Activated T-cell treated with anti-CD3 and anti-CD28 coated beads, Interleukin-2, amount 50 U/mL, for 72 hours (primary cell): ENCODE results near the gene CEP126. TPM values are rescaled to one million over a fixed set of nuclear protein-coding genes. Genes with fewer than 3 reads are reported as not detected.
"Not testable (repeated sequence)": the region's sequence is repeated elsewhere in the genome, so short reads cannot be mapped to it uniquely, and the experiment has no call there.

Source experiments
- ATAC-seq, 2 donors: fragments of 150-1000 bp; cut with Tn5 transposase; replicated peaks in 1 of 2; 2 replicates each; pipeline ENCODE4 v1.10.0; 2021; ENCODE audit warnings: moderate library complexity in 2 of 2, mild to moderate bottlenecking in 1 of 2
- DNase-seq, 2 donors: peaks; one replicate each; pipeline ENCODE4 v3.0.0; 2021 to 2022; ENCODE audit warnings: mixed read lengths in 1 of 2
- H3K27ac Mint-ChIP-seq: one replicate; pipeline ENCODE4 v1.8.0; 2022; ENCODE audit warnings: mild to moderate bottlenecking, moderate library complexity, mixed read lengths
- H3K27me3 Mint-ChIP-seq: one replicate; pipeline ENCODE4 v1.8.0; 2022; ENCODE audit warnings: low read depth, mixed read lengths
- H3K36me3 Mint-ChIP-seq, 2 donors: one replicate each; pipeline ENCODE4 v1.8.0; 2022; ENCODE audit warnings: mixed read lengths in 2 of 2, mild to moderate bottlenecking in 1 of 2; ENCODE audit not compliant: insufficient read depth in 2 of 2
- H3K4me1 Mint-ChIP-seq: one replicate; pipeline ENCODE4 v1.8.0; 2022; ENCODE audit warnings: low read depth, mixed read lengths
- H3K4me3 Mint-ChIP-seq, 2 donors: one replicate each; pipeline ENCODE4 v1.8.0; 2022; ENCODE audit warnings: mild to moderate bottlenecking in 2 of 2, mixed read lengths in 2 of 2, moderate library complexity in 2 of 2
- H3K9me3 Mint-ChIP-seq, 2 donors: one replicate each; pipeline ENCODE4 v1.8.0; 2022; ENCODE audit warnings: mixed read lengths in 2 of 2
- total RNA-seq, 2 donors: library from RNA; stranded (reverse); gene quantifications; one replicate each; pipeline ENCODE4 v1.2.3, GENCODE V29; 2022

The CEP126 gene
- total RNA-seq, 2 donors from 2014 or later, result 1.8 to 2.0 TPM

DNA sequence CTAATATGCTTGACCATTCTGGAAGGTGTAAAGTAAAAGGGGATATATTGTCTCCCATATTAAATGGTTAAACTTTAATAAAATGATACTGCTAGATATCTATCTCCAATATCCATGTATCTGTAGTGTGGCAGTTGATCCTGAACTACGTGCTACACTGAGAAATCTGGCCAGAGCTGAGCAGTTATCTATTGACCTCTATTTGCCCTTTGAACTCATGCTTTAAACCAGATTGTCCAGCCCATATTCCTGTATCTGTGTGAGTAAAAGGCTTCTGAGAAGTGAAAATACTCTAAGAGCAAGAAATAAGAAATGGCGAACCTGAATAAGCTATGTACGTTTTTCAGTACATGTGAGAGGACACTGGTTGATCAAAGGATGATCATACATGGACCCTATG is 40.5 kb downstream of the CEP126 start:
- Mint-ChIP-seq H3K4me3 (no peak overlapping the region), H3K9me3 (peaks cover 0 to 2% of the 10 kb centered on the region in 2 donors), H3K27me3 (no peaks in the 10 kb centered on the region), H3K36me3 (peaks cover 2 to 3% of the 10 kb centered on the region in 2 donors), H3K27ac (no peak overlapping the region), H3K4me1 (no peaks in the 10 kb centered on the region)
- ATAC-seq, result no peak
- DNase-seq, result no peak

- no peak overlapping the region for H3K27ac Mint-ChIP-seq
- H3K4me3 Mint-ChIP-seq, result no peak overlapping the region
- no peaks in the 10 kb centered on the region for H3K4me1 Mint-ChIP-seq
- peaks cover 2 to 3% of the 10 kb centered on the region in 2 donors for H3K36me3 Mint-ChIP-seq
- H3K9me3 Mint-ChIP-seq, result peaks cover 0 to 2% of the 10 kb centered on the region in 2 donors
- DNase-seq (no peak), ATAC-seq (no peak)
- no peaks in the 10 kb centered on the region for H3K27me3 Mint-ChIP-seq
These were observed 40.9 kb downstream of the CEP126 start for GRCh38 chr11:101955701-101956100.

GRCh38 chr11:101960231-101960630 is 45.4 kb downstream of the CEP126 start:
- ATAC-seq, result no peak
- Mint-ChIP-seq H3K27me3 (no peaks in the 10 kb centered on the region), H3K9me3 (peaks cover 0 to 2% of the 10 kb centered on the region in 2 donors), H3K4me1 (no peaks in the 10 kb centered on the region), H3K36me3 (peaks cover 2 to 3% of the 10 kb centered on the region in 2 donors), H3K27ac (no peak overlapping the region), H3K4me3 (no peak overlapping the region)
- no peak for DNase-seq

GRCh38 chr11:101964200-101964599 is 49.4 kb downstream of the CEP126 start:
- H3K36me3 Mint-ChIP-seq, H3K4me1 Mint-ChIP-seq, H3K27me3 Mint-ChIP-seq, H3K9me3 Mint-ChIP-seq, DNase-seq, H3K27ac Mint-ChIP-seq, ATAC-seq, H3K4me3 Mint-ChIP-seq: not testable (repeated sequence)

- no peaks in the 10 kb centered on the region for H3K27me3 Mint-ChIP-seq
These were observed 59.4 kb downstream of the CEP126 start for GRCh38 chr11:101974255-101974654.

DNA sequence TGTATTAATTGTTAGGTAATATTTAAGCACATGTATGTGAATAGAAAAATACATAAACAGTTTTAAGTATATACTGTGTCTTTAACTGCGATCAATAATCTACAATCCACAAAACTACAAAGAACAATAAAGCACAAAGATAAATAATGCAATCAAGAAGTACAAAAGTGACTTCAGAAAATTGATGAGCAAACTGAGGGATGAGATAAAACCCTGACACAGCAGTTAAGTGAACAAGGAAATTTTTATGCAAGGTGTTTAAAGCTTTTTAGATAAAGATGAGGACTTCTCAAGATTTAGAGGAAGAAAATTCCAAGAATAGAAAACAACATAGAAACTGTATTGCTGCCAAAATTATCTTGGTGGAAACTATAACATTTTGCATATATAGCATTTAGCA is 60.0 kb downstream of the CEP126 start:
- H3K27ac Mint-ChIP-seq, result no peak overlapping the region
- H3K4me1 Mint-ChIP-seq, result no peaks in the 10 kb centered on the region
- no peak overlapping the region for H3K4me3 Mint-ChIP-seq
- H3K9me3 Mint-ChIP-seq, result no peaks in the 10 kb centered on the region
- no peaks in the 10 kb centered on the region for H3K27me3 Mint-ChIP-seq
- no peaks in the 10 kb centered on the region for H3K36me3 Mint-ChIP-seq
- DNase-seq (no peak), ATAC-seq (no peak)

More at GRCh38 chr11:101974255-101974654, 59.4 kb downstream of the CEP126 start:
- no peak overlapping the region for H3K4me3 Mint-ChIP-seq
- no peak for DNase-seq
- ATAC-seq, result no peak
- H3K27ac Mint-ChIP-seq, result no peak overlapping the region
- H3K36me3 Mint-ChIP-seq, result no peaks in the 10 kb centered on the region
- H3K9me3 Mint-ChIP-seq, result no peaks in the 10 kb centered on the region
- no peaks in the 10 kb centered on the region for H3K4me1 Mint-ChIP-seq

GRCh38 chr11:101975734-101976133 is 60.9 kb downstream of the CEP126 start:
- Mint-ChIP-seq H3K27me3 (no peaks in the 10 kb centered on the region), H3K4me3 (no peak overlapping the region), H3K9me3 (no peaks in the 10 kb centered on the region), H3K27ac (no peak overlapping the region), H3K4me1 (no peaks in the 10 kb centered on the region), H3K36me3 (no peaks in the 10 kb centered on the region)
- ATAC-seq, result no peak
- no peak for DNase-seq

- Mint-ChIP-seq H3K27ac (no peak overlapping the region), H3K4me3 (no peak overlapping the region), H3K9me3 (no peaks in the 10 kb centered on the region), H3K27me3 (no peaks in the 10 kb centered on the region), H3K36me3 (no peaks in the 10 kb centered on the region), H3K4me1 (no peaks in the 10 kb centered on the region)
- ATAC-seq, result no peak
- no peak for DNase-seq
These were observed 72.6 kb downstream of the CEP126 start for GRCh38 chr11:101987370-101987769.

GRCh38 chr11:101993172-101993571 is 78.4 kb downstream of the CEP126 start:
- Mint-ChIP-seq H3K4me1 (no peaks in the 10 kb centered on the region), H3K9me3 (peaks cover 0 to 3% of the 10 kb centered on the region in 2 donors), H3K27me3 (no peaks in the 10 kb centered on the region), H3K4me3 (no peak overlapping the region), H3K36me3 (no peaks in the 10 kb centered on the region), H3K27ac (no peak overlapping the region)
- no peak for ATAC-seq
- DNase-seq, result no peak

- not testable (repeated sequence) for H3K27me3 Mint-ChIP-seq, H3K4me1 Mint-ChIP-seq, DNase-seq, H3K4me3 Mint-ChIP-seq, H3K36me3 Mint-ChIP-seq, H3K9me3 Mint-ChIP-seq, H3K27ac Mint-ChIP-seq, ATAC-seq
These were observed 79.3 kb downstream of the CEP126 start for GRCh38 chr11:101994052-101994469.

DNA sequence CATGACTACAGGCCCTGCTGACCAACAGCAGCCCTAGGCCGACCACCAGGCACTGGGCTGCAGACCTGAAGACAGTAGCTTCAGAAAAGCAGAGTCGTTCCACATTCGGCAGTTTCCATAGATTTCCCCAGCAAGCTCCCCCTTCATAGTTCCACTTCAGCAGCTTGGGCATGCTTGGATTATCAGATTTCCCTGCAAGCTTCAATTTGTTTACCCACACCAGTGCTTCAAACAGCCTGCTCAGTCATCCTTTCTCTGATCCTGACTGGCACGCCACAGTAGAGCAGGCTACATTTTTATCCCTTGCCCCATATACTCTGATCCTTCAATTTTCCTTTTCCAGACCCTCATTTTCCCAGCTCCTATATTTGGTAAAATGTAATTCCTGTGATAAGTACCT is 81.3 kb downstream of the CEP126 start:
- Mint-ChIP-seq H3K27ac (no peak overlapping the region), H3K27me3 (no peaks in the 10 kb centered on the region), H3K4me3 (no peak overlapping the region), H3K9me3 (peaks cover 0 to 3% of the 10 kb centered on the region in 2 donors), H3K36me3 (no peaks in the 10 kb centered on the region), H3K4me1 (no peaks in the 10 kb centered on the region)
- no peak for DNase-seq
- ATAC-seq, result no peak

DNA sequence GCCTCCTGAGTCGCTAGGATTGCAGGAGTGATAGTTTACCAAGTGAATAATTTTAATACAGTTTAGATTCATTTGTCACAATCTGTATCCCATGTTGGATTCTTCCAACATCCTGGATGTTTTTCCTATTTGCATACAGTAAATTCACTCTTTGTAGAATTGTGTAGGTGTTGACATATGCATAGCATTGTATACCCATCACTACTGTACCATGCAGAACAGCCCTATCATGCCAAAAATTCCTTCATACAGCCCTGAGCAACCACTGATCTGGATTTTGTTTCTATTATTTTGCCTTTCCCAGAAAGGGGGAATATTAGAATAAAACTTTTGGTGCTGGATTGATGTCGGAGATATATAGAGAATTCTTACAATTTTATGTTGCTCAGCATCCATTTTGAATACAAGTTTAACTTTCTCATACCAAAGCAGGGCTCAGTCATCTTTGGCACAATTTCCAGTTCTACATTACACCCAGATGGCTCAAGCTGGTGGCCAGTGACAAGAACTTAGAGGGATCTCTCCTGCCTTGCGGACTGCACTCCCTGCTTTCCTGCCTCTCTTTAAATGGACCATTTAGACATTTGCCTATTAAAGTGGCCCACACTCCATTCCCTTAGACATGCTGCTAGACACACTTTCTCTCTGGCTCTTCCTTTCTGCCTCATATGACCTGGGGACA is 87.0 kb downstream of the CEP126 start:
- Mint-ChIP-seq H3K4me1 (peaks cover 7% of the 10 kb centered on the region), H3K36me3 (no peaks in the 10 kb centered on the region), H3K27me3 (no peaks in the 10 kb centered on the region), H3K9me3 (no peaks in the 10 kb centered on the region), H3K4me3 (no peak overlapping the region), H3K27ac (no peak overlapping the region)
- no peak for DNase-seq
- ATAC-seq, result no peak

- H3K9me3 Mint-ChIP-seq, result no peaks in the 10 kb centered on the region
- no peak overlapping the region for H3K4me3 Mint-ChIP-seq
- H3K36me3 Mint-ChIP-seq, result no peaks in the 10 kb centered on the region
- H3K27me3 Mint-ChIP-seq, result no peaks in the 10 kb centered on the region
- no peak for DNase-seq
- H3K4me1 Mint-ChIP-seq, result peaks cover 7% of the 10 kb centered on the region
- H3K27ac Mint-ChIP-seq, result no peak overlapping the region
- no peak for ATAC-seq
These were observed 89.4 kb downstream of the CEP126 start for GRCh38 chr11:102004220-102004619.

GRCh38 chr11:102005306-102005705 is 90.5 kb downstream of the CEP126 start:
- Mint-ChIP-seq H3K27ac (no peak overlapping the region), H3K4me1 (peaks cover 7% of the 10 kb centered on the region), H3K36me3 (no peaks in the 10 kb centered on the region), H3K9me3 (no peaks in the 10 kb centered on the region), H3K27me3 (peaks cover 8% of the 10 kb centered on the region), H3K4me3 (no peak overlapping the region)
- no peak for DNase-seq
- no peak for ATAC-seq
